Mononuclear cell (primary cell): ENCODE results near the gene SCYL2. TPM values are rescaled to one million over a fixed set of nuclear protein-coding genes. Genes with fewer than 3 reads are reported as not detected.
"Not testable (repeated sequence)": the region's sequence is repeated elsewhere in the genome, so short reads cannot be mapped to it uniquely, and the experiment has no call there.

ENCODE experiments used
- H3K27me3 ChIP-seq: 2 replicates; pipeline ENCODE4 v1.6.0; 2011; ENCODE audit warnings: low read length, control low read depth; ENCODE audit not compliant: insufficient read depth
- H3K4me1 ChIP-seq: 2 replicates; pipeline ENCODE4 v1.5.1; 2011; ENCODE audit warnings: mild to moderate bottlenecking, low read length, control low read depth; ENCODE audit not compliant: insufficient read depth
- H3K4me3 ChIP-seq: 2 replicates; pipeline ENCODE4 v1.5.1; 2011; ENCODE audit warnings: mild to moderate bottlenecking, low read length, moderate library complexity
- H3K9me3 ChIP-seq: 2 replicates; pipeline ENCODE4 v1.5.1; 2011; ENCODE audit warnings: low read depth, mild to moderate bottlenecking, control low read depth, low read length
- total RNA-seq: library from RNA; depleted of rRNA; stranded (reverse); fragments of >200 nt; gene quantifications from one replicate; pipeline ENCODE4 v1.2.3, GENCODE V29; 2012

The SCYL2 gene
- total RNA-seq, 1 donor, result 54.8 TPM

- Histone ChIP-seq H3K9me3 (no peaks in the 10 kb centered on the region), H3K4me3 (no peak overlapping the region), H3K4me1 (no peaks in the 10 kb centered on the region), H3K27me3 (no peaks in the 10 kb centered on the region)
Measured at GRCh38 chr12:100247765-100248164, 19.2 kb upstream of the SCYL2 start.

GRCh38 chr12:100248886-100249285 is 18.1 kb upstream of the SCYL2 start:
- Histone ChIP-seq H3K9me3 (no peaks in the 10 kb centered on the region), H3K4me1 (no peaks in the 10 kb centered on the region), H3K27me3 (no peaks in the 10 kb centered on the region), H3K4me3 (no peak overlapping the region)

- Histone ChIP-seq H3K27me3 (no peaks in the 10 kb centered on the region), H3K4me3 (no peak overlapping the region), H3K9me3 (no peaks in the 10 kb centered on the region), H3K4me1 (no peaks in the 10 kb centered on the region)
Measured at GRCh38 chr12:100249941-100250340, 17.0 kb upstream of the SCYL2 start.

- Histone ChIP-seq H3K9me3 (no peaks in the 10 kb centered on the region), H3K4me1 (no peaks in the 10 kb centered on the region), H3K27me3 (no peaks in the 10 kb centered on the region), H3K4me3 (no peak overlapping the region)
Measured at GRCh38 chr12:100251917-100252316, 15.1 kb upstream of the SCYL2 start.

GRCh38 chr12:100253437-100253836 is 13.5 kb upstream of the SCYL2 start:
- no peaks in the 10 kb centered on the region for H3K27me3 ChIP-seq
- H3K4me3 ChIP-seq, result no peak overlapping the region
- H3K9me3 ChIP-seq, result no peaks in the 10 kb centered on the region
- no peaks in the 10 kb centered on the region for H3K4me1 ChIP-seq

- Histone ChIP-seq H3K9me3 (no peaks in the 10 kb centered on the region), H3K4me3 (no peak overlapping the region), H3K4me1 (no peaks in the 10 kb centered on the region), H3K27me3 (no peaks in the 10 kb centered on the region)
Measured at GRCh38 chr12:100254876-100255275, 12.1 kb upstream of the SCYL2 start.

- H3K9me3 ChIP-seq, result no peaks in the 10 kb centered on the region
- no peaks in the 10 kb centered on the region for H3K4me1 ChIP-seq
- H3K4me3 ChIP-seq, result no peak overlapping the region
- no peaks in the 10 kb centered on the region for H3K27me3 ChIP-seq
Measured at GRCh38 chr12:100258127-100258526, 8.8 kb upstream of the SCYL2 start.

- H3K9me3 ChIP-seq, result no peaks in the 10 kb centered on the region
- H3K4me1 ChIP-seq, result peaks cover 12% of the 10 kb centered on the region
- H3K4me3 ChIP-seq, result no peak overlapping the region
- no peaks in the 10 kb centered on the region for H3K27me3 ChIP-seq
Measured at GRCh38 chr12:100263131-100263530, 3.8 kb upstream of the SCYL2 start.

- H3K4me1 ChIP-seq, result peaks cover 23% of the 10 kb centered on the region
- H3K9me3 ChIP-seq, H3K4me3 ChIP-seq, H3K27me3 ChIP-seq: not testable (repeated sequence)
Measured at GRCh38 chr12:100265107-100265506, 1.9 kb upstream of the SCYL2 start.

- Histone ChIP-seq H3K27me3 (no peaks in the 10 kb centered on the region), H3K4me3 (peak overlapping the region; percentile 92), H3K9me3 (no peaks in the 10 kb centered on the region), H3K4me1 (peaks cover 23% of the 10 kb centered on the region)
Measured at GRCh38 chr12:100265732-100266584, 1.0 kb upstream of the SCYL2 start.

GRCh38 chr12:100266585-100266834 is 467 bp upstream of the SCYL2 start:
- Histone ChIP-seq H3K27me3 (no peaks in the 10 kb centered on the region), H3K9me3 (no peaks in the 10 kb centered on the region), H3K4me3 (peak overlapping the region; percentile 92), H3K4me1 (peaks cover 23% of the 10 kb centered on the region)

GRCh38 chr12:100267603-100268281 is 765 bp downstream of the SCYL2 start:
- Histone ChIP-seq H3K4me1 (peaks cover 23% of the 10 kb centered on the region), H3K27me3 (no peaks in the 10 kb centered on the region), H3K9me3 (no peaks in the 10 kb centered on the region), H3K4me3 (peak overlapping the region; percentile 92)

GRCh38 chr12:100268835-100269564 is 2.0 kb downstream of the SCYL2 start:
- Histone ChIP-seq H3K27me3 (no peaks in the 10 kb centered on the region), H3K4me1 (peaks cover 23% of the 10 kb centered on the region), H3K9me3 (no peaks in the 10 kb centered on the region), H3K4me3 (no peak overlapping the region)

- peaks cover 8% of the 10 kb centered on the region for H3K4me1 ChIP-seq
Measured at GRCh38 chr12:100273782-100274181, 6.8 kb downstream of the SCYL2 start.

GRCh38 chr12:100274291-100274690 is 7.3 kb downstream of the SCYL2 start:
- H3K4me3 ChIP-seq, result no peak overlapping the region
- no peaks in the 10 kb centered on the region for H3K27me3 ChIP-seq
- H3K4me1 ChIP-seq, result peaks cover 3% of the 10 kb centered on the region
- H3K9me3 ChIP-seq, result no peaks in the 10 kb centered on the region

More at GRCh38 chr12:100273782-100274181, 6.8 kb downstream of the SCYL2 start:
- Histone ChIP-seq H3K4me3 (no peak overlapping the region), H3K9me3 (no peaks in the 10 kb centered on the region), H3K27me3 (no peaks in the 10 kb centered on the region)
